ENCODE measurements around the gene FZR1. TPM values are rescaled to one million over a fixed set of nuclear protein-coding genes. Genes with fewer than 3 reads are reported as not detected.

Gene FZR1
- total and polyA plus RNA-seq, 2 of the 13 experiments (the other 11 are each of a cell fraction or from before 2014, with no cell fraction given), result 29.0 to 30.8 TPM

DNA sequence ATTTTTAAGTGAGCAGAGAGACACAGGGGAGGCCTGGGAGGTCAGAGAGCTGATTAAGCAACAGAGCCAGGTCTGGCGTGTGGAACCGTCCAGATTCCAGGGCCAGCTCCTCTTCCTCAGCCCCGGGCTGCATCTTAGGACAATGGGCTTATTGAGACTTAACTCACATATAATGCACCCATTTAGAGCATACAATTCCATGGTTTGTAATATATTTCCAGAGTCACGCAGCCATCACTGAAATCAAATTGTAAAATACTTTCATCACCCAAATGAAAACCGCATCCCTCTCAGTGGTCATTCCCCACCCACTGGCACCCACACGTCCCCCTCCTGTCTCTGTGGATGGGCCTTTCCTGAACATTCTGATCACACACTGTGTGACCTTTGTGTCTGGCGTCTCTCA, 64.5 kb downstream of the FZR1 start (continued):
- TF ChIP-seq, protein P1, sequence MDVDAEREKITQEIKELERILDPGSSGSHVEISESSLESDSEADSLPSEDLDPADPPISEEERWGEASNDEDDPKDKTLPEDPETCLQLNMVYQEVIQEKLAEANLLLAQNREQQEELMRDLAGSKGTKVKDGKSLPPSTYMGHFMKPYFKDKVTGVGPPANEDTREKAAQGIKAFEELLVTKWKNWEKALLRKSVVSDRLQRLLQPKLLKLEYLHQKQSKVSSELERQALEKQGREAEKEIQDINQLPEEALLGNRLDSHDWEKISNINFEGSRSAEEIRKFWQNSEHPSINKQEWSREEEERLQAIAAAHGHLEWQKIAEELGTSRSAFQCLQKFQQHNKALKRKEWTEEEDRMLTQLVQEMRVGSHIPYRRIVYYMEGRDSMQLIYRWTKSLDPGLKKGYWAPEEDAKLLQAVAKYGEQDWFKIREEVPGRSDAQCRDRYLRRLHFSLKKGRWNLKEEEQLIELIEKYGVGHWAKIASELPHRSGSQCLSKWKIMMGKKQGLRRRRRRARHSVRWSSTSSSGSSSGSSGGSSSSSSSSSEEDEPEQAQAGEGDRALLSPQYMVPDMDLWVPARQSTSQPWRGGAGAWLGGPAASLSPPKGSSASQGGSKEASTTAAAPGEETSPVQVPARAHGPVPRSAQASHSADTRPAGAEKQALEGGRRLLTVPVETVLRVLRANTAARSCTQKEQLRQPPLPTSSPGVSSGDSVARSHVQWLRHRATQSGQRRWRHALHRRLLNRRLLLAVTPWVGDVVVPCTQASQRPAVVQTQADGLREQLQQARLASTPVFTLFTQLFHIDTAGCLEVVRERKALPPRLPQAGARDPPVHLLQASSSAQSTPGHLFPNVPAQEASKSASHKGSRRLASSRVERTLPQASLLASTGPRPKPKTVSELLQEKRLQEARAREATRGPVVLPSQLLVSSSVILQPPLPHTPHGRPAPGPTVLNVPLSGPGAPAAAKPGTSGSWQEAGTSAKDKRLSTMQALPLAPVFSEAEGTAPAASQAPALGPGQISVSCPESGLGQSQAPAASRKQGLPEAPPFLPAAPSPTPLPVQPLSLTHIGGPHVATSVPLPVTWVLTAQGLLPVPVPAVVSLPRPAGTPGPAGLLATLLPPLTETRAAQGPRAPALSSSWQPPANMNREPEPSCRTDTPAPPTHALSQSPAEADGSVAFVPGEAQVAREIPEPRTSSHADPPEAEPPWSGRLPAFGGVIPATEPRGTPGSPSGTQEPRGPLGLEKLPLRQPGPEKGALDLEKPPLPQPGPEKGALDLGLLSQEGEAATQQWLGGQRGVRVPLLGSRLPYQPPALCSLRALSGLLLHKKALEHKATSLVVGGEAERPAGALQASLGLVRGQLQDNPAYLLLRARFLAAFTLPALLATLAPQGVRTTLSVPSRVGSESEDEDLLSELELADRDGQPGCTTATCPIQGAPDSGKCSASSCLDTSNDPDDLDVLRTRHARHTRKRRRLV (CRISPR knock-in tag; IDR thresholded peaks at IDR 0.05), result no peak
- TF ChIP-seq ELF1 (CRISPR knock-in tag; IDR thresholded peaks at IDR 0.05) (no peak), SRF (IDR thresholded peaks at IDR 0.05; ENCODE audit: low read depth, low read length) (no peak), MYC (CRISPR knock-in tag; IDR thresholded peaks at IDR 0.05; ENCODE audit: borderline replicate concordance) (no peak), GFI1 (CRISPR knock-in tag; IDR thresholded peaks at IDR 0.05; ENCODE audit: borderline replicate concordance) (no peak), ARNT (IDR thresholded peaks at IDR 0.05) (no peak), ZNF777 (CRISPR knock-in tag; IDR thresholded peaks at IDR 0.05) (no peak), CBFB (CRISPR knock-in tag; IDR thresholded peaks at IDR 0.05) (no peak), DNMT3B (CRISPR knock-in tag; conservative IDR thresholded peaks at IDR 0.05) (no peak), GABPA (IDR thresholded peaks at IDR 0.05; ENCODE audit: low read depth, low read length) (no peak), GABPA (CRISPR knock-in tag; IDR thresholded peaks at IDR 0.05; ENCODE audit: low read depth) (no peak)
- TF ChIP-seq, protein P2, sequence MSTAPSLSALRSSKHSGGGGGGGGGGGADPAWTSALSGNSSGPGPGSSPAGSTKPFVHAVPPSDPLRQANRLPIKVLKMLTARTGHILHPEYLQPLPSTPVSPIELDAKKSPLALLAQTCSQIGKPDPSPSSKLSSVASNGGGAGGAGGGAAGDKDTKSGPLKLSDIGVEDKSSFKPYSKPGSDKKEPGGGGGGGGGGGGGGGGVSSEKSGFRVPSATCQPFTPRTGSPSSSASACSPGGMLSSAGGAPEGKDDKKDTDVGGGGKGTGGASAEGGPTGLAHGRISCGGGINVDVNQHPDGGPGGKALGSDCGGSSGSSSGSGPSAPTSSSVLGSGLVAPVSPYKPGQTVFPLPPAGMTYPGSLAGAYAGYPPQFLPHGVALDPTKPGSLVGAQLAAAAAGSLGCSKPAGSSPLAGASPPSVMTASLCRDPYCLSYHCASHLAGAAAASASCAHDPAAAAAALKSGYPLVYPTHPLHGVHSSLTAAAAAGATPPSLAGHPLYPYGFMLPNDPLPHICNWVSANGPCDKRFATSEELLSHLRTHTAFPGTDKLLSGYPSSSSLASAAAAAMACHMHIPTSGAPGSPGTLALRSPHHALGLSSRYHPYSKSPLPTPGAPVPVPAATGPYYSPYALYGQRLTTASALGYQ (CRISPR knock-in tag; IDR thresholded peaks at IDR 0.05), result no peak
- TF ChIP-seq, protein P3, sequence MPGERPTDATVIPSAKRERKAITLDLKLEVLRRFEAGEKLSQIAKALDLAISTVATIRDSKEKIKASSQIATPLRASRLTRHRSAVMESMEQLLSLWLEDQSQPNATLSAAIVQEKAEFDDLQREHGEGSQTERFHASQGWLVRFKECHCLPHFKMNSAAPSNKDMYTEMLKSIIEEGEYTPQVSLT (CRISPR knock-in tag; IDR thresholded peaks at IDR 0.05; ENCODE audit: borderline replicate concordance, low read depth), result no peak
- TF ChIP-seq, protein P4, sequence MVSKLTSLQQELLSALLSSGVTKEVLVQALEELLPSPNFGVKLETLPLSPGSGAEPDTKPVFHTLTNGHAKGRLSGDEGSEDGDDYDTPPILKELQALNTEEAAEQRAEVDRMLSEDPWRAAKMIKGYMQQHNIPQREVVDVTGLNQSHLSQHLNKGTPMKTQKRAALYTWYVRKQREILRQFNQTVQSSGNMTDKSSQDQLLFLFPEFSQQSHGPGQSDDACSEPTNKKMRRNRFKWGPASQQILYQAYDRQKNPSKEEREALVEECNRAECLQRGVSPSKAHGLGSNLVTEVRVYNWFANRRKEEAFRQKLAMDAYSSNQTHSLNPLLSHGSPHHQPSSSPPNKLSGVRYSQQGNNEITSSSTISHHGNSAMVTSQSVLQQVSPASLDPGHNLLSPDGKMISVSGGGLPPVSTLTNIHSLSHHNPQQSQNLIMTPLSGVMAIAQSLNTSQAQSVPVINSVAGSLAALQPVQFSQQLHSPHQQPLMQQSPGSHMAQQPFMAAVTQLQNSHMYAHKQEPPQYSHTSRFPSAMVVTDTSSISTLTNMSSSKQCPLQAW (CRISPR knock-in tag; IDR thresholded peaks at IDR 0.05), result no peak
- TF ChIP-seq, protein P5, sequence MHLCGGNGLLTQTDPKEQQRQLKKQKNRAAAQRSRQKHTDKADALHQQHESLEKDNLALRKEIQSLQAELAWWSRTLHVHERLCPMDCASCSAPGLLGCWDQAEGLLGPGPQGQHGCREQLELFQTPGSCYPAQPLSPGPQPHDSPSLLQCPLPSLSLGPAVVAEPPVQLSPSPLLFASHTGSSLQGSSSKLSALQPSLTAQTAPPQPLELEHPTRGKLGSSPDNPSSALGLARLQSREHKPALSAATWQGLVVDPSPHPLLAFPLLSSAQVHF (CRISPR knock-in tag; IDR thresholded peaks at IDR 0.05), result no peak
- TF ChIP-seq, protein P6, sequence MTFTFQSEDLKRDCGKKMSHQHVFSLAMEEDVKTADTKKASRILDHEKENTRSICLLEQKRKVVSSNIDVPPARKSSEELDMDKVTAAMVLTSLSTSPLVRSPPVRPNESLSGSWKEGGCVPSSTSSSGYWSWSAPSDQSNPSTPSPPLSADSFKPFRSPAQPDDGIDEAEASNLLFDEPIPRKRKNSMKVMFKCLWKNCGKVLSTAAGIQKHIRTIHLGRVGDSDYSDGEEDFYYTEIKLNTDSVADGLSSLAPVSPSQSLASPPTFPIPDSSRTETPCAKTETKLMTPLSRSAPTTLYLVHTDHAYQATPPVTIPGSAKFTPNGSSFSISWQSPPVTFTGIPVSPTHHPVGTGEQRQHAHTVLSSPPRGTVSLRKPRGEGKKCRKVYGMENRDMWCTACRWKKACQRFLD (CRISPR knock-in tag; IDR thresholded peaks at IDR 0.05; ENCODE audit: borderline replicate concordance), result no peak
- TF ChIP-seq, protein P7, sequence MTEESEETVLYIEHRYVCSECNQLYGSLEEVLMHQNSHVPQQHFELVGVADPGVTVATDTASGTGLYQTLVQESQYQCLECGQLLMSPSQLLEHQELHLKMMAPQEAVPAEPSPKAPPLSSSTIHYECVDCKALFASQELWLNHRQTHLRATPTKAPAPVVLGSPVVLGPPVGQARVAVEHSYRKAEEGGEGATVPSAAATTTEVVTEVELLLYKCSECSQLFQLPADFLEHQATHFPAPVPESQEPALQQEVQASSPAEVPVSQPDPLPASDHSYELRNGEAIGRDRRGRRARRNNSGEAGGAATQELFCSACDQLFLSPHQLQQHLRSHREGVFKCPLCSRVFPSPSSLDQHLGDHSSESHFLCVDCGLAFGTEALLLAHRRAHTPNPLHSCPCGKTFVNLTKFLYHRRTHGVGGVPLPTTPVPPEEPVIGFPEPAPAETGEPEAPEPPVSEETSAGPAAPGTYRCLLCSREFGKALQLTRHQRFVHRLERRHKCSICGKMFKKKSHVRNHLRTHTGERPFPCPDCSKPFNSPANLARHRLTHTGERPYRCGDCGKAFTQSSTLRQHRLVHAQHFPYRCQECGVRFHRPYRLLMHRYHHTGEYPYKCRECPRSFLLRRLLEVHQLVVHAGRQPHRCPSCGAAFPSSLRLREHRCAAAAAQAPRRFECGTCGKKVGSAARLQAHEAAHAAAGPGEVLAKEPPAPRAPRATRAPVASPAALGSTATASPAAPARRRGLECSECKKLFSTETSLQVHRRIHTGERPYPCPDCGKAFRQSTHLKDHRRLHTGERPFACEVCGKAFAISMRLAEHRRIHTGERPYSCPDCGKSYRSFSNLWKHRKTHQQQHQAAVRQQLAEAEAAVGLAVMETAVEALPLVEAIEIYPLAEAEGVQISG (CRISPR knock-in tag; IDR thresholded peaks at IDR 0.05), result no peak

All from HepG2 (cell line).